ENCODE results near the gene ROBO1.

Gene ROBO1

GRCh38 chr3:79067734-79068133 is 700.1 kb downstream of the ROBO1 start:
- no peak for DNase-seq (ENCODE audit: low read depth in 2 of 2)

- DNase-seq (ENCODE audit: low read depth in 2 of 2) = no peak
Measured at GRCh38 chr3:79066481-79066880, 701.3 kb downstream of the ROBO1 start.

GRCh38 chr3:79063624-79064023 is 704.2 kb downstream of the ROBO1 start:
- no peak for DNase-seq (ENCODE audit: low read depth in 2 of 2)

GRCh38 chr3:79057756-79058155 is 710.0 kb downstream of the ROBO1 start:
- DNase-seq (ENCODE audit: low read depth in 2 of 2) = no peak

GRCh38 chr3:79056498-79056897 is 711.3 kb downstream of the ROBO1 start:
- DNase-seq (ENCODE audit: low read depth in 2 of 2) = no peak

GRCh38 chr3:79052054-79052681 is 715.6 kb downstream of the ROBO1 start:
- DNase-seq (ENCODE audit: low read depth in 2 of 2) = no peak

- DNase-seq (ENCODE audit: low read depth in 2 of 2) = no peak
Measured at GRCh38 chr3:79047581-79047980, 720.2 kb downstream of the ROBO1 start.

GRCh38 chr3:79041621-79042020 is 726.2 kb downstream of the ROBO1 start:
- no peak for DNase-seq (ENCODE audit: low read depth in 2 of 2)

GRCh38 chr3:79040701-79041100 is 727.1 kb downstream of the ROBO1 start:
- no peak for DNase-seq (ENCODE audit: low read depth in 2 of 2)

GRCh38 chr3:79040091-79040490 is 727.7 kb downstream of the ROBO1 start:
- DNase-seq (ENCODE audit: low read depth in 2 of 2) = no peak

GRCh38 chr3:79039192-79039591 is 728.6 kb downstream of the ROBO1 start:
- no peak for DNase-seq (ENCODE audit: low read depth in 2 of 2)

GRCh38 chr3:79038636-79039035 is 729.2 kb downstream of the ROBO1 start:
- DNase-seq (ENCODE audit: low read depth in 2 of 2) = no peak

- DNase-seq (ENCODE audit: low read depth in 2 of 2) = no peak
Measured at GRCh38 chr3:79038057-79038456, 729.7 kb downstream of the ROBO1 start.

GRCh38 chr3:79032686-79033318 is 735.0 kb downstream of the ROBO1 start:
- no peak for DNase-seq (ENCODE audit: low read depth in 2 of 2)

- DNase-seq (ENCODE audit: low read depth in 2 of 2) = no peak
Measured at GRCh38 chr3:79030157-79030556, 737.6 kb downstream of the ROBO1 start.

- no peak for DNase-seq (ENCODE audit: low read depth in 2 of 2)
Measured at GRCh38 chr3:79028916-79029315, 738.9 kb downstream of the ROBO1 start.

GRCh38 chr3:79027593-79027992 is 740.2 kb downstream of the ROBO1 start:
- DNase-seq (ENCODE audit: low read depth in 2 of 2) = no peak

- no peak for DNase-seq (ENCODE audit: low read depth in 2 of 2)
Measured at GRCh38 chr3:79019924-79020173, 747.9 kb downstream of the ROBO1 start.

GRCh38 chr3:79019137-79019923 is 748.5 kb downstream of the ROBO1 start:
- DNase-seq (ENCODE audit: low read depth in 2 of 2) = no peak

GRCh38 chr3:79018671-79019136 is 749.1 kb downstream of the ROBO1 start:
- no peak for DNase-seq (ENCODE audit: low read depth in 2 of 2)

- no peak for DNase-seq (ENCODE audit: low read depth in 2 of 2)
Measured at GRCh38 chr3:79018265-79018664, 749.5 kb downstream of the ROBO1 start.

- no peak for DNase-seq (ENCODE audit: low read depth in 2 of 2)
Measured at GRCh38 chr3:79016587-79017376, 751.0 kb downstream of the ROBO1 start.

Data from stimulated activated CD8-positive, alpha-beta memory T cell treated with anti-CD3 and anti-CD28 coated beads, Interleukin-2, amount 100 ng/mL, for 1 hour (primary cell).